PFSK-1 (cell line): ENCODE results near the gene PRLR.

Experiments
- FOXP2 ChIP-seq: optimal IDR thresholded peaks from 2 replicates; pipeline ENCODE3; 2011; ENCODE audit warnings: borderline replicate concordance, control low read depth, inconsistent platforms; ENCODE audit not compliant: insufficient read depth; ENCODE audit errors: extremely low read length, extremely low read depth
- POLR2AphosphoS5 ChIP-seq: IDR thresholded peaks from 2 replicates; pipeline ENCODE4 v1.6.1; 2012; ENCODE audit warnings: low read depth, mild to moderate bottlenecking, control low read depth, low read length, moderate library complexity
- REST ChIP-seq, 2 experiments: IDR thresholded peaks; 2 replicates each; pipeline versions ENCODE4 v1.6.1 to v1.8.0; 2011 to 2012; ENCODE audit warnings: low read depth in 2 of 2, low read length in 2 of 2, control low read depth in 1 of 2, inconsistent platforms in 1 of 2, mild to moderate bottlenecking in 1 of 2, moderate library complexity in 1 of 2; ENCODE audit not compliant: insufficient read depth in 1 of 2
- SIN3A ChIP-seq: IDR thresholded peaks from 2 replicates; pipeline ENCODE4 v1.6.1; 2012; ENCODE audit warnings: mild to moderate bottlenecking, low read length, moderate library complexity, borderline replicate concordance; ENCODE audit not compliant: insufficient read depth
- TAF1 ChIP-seq: IDR thresholded peaks from 2 replicates; pipeline ENCODE4 v1.6.1; 2012; ENCODE audit warnings: low read length, control low read depth, borderline replicate concordance; ENCODE audit not compliant: insufficient read depth

Gene PRLR

GRCh38 chr5:35087991-35088390, 142.3 kb downstream of the PRLR start:
- no peak for TF ChIP-seq TAF1
- TF ChIP-seq POLR2AphosphoS5: no peak
- TF ChIP-seq SIN3A: no peak
- no peak for TF ChIP-seq FOXP2
- no peak for TF ChIP-seq REST (IDR thresholded peaks at IDR 0.05; ENCODE audit: insufficient read depth in 1 of 2, low read depth in 2 of 2, low read length in 2 of 2)

GRCh38 chr5:35083150-35083549, 147.1 kb downstream of the PRLR start:
- TF ChIP-seq TAF1: no peak
- no peak for TF ChIP-seq FOXP2
- TF ChIP-seq REST (IDR thresholded peaks at IDR 0.05; ENCODE audit: insufficient read depth in 1 of 2, low read depth in 2 of 2, low read length in 2 of 2): no peak
- TF ChIP-seq POLR2AphosphoS5: no peak
- no peak for TF ChIP-seq SIN3A

GRCh38 chr5:35082530-35082929, 147.8 kb downstream of the PRLR start:
- TF ChIP-seq SIN3A (no peak), TAF1 (no peak), FOXP2 (no peak), REST (IDR thresholded peaks at IDR 0.05; ENCODE audit: insufficient read depth in 1 of 2, low read depth in 2 of 2, low read length in 2 of 2) (no peak), POLR2AphosphoS5 (no peak)

GRCh38 chr5:35081134-35081533, 149.2 kb downstream of the PRLR start:
- no peak for TF ChIP-seq TAF1
- no peak for TF ChIP-seq REST (IDR thresholded peaks at IDR 0.05; ENCODE audit: insufficient read depth in 1 of 2, low read depth in 2 of 2, low read length in 2 of 2)
- TF ChIP-seq FOXP2: no peak
- no peak for TF ChIP-seq POLR2AphosphoS5
- TF ChIP-seq SIN3A: no peak

GRCh38 chr5:35073160-35073559, 157.1 kb downstream of the PRLR start:
- no peak for TF ChIP-seq SIN3A
- no peak for TF ChIP-seq FOXP2
- TF ChIP-seq REST (IDR thresholded peaks at IDR 0.05; ENCODE audit: insufficient read depth in 1 of 2, low read depth in 2 of 2, low read length in 2 of 2): no peak
